Activated gamma-delta T cell (primary cell): ENCODE data around the gene THUMPD2.
"Not testable (repeated sequence)": the region's sequence is repeated elsewhere in the genome, so short reads cannot be mapped to it uniquely, and the experiment has no call there.

Experiments
- DNase-seq: peaks from one replicate; lab custom pipeline; 2025; lab: John Stamatoyannopoulos, UW

The THUMPD2 gene

DNA sequence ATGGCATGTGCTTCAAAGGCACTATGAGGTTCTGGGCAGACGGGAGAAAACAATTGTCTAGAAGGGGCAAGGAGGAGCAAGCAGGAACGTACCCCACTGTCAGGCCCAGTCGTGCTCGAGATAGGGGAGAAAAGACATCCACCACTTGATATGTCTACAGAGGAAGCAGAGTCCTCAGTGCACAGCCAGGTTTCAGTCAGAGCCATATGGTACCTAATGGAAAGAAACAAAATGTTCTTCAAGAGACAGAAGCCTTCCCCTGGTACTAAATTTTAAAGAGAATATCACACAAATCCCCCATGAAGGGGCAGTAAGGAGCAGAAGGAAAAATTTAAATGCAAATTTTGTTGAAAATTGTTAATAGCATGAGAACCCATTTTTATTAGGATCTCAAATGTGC is 21.9 kb downstream of the THUMPD2 start:
- DNase-seq: no peak

DNA sequence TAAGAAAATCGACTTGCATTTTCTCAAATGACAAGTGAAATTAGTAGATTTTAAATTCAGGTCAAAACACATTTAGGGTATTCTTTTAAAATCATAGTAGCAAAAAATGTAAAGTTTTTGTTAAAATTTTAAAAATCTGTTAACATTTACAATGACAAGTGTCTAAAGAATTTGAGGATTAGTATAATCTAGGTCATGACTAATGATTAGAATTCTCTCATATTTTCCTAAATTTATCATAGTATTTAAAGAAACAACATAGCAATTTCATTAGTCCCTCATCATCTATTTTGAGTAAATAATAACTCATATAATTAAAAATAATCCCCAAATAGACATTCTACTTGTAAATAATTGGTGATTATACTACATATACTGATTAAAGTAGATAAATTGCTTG is 23.6 kb downstream of the THUMPD2 start:
- no peak for DNase-seq

DNA sequence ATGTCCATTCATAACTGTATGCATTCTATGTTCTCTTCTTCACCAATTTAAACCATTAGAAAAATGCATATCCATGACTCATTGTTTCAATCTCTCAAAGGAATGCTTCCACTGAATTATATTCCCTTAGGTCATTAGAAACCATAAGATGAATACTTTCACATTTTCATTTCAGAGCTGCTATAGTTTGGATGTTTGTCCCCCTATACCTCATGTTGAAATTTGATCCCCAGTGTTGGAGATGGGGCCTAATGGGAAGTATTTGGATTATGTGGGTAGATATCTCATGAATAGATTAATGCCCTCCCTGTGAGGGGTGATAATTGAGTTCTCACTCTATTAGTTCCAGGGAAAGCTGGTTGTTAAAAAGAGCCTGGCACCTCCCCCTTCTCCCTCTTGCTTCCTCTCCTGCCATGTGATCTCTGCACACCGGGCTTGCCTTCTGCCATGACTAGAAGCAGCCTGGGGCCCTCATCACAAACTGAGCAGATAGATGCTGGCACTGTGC is 35.7 kb downstream of the THUMPD2 start:
- no peak for DNase-seq

DNA sequence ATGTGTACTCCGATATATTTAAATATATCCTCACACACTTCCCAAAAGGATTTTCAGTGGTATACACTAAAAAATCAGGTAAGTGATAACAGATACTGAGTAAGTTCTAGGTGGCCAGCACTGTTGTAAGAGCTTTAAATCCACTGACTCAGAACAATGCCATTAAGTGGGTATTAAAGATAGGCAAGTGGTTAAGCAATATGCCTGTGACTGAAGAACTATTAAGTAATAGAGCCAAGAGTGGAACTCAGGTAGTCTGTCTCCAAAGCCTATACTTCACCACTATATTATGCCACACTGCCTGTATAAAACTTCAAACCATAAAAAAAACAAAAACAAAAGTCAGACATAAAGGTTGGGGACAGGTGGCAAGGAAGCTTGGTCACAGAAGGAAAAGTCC is 37.2 kb downstream of the THUMPD2 start:
- DNase-seq: no peak

DNA sequence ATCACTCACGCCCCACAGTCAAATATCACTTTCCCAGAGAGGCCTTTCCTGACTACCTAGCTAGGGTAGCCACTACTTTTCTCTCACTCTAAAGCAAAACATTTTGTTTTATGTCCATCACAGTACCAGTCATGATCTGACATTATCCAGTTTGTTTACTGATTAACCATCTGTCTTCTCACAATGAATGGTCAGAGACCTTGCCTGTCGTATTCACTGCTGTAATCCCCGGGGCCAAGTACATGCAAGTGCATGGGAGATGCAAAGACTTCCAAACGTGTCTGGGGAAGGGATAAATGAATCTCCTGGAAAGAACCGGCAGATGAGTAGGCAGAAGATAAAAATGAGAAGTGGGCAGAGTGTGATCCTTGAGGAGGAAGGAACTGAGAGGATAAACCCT is 39.7 kb downstream of the THUMPD2 start:
- no peak for DNase-seq

DNA sequence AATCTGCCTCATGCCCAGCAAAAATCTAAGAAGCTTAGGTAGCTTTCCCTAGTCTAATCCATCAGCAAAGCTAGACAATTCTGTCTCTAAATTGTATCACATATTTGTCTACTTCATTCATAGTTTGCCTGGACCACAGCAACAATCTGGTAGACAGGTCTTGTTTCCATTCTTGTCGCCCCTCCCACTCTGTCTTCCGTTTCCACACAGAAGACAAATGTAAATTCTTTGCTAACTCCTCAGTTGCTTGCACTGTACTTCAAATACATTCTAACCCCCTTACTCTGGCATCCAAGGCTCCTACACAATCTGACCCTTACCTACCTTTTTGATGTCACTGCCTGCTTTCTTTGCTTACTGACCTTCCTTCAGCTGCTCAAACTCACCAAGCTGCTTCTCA is 40.1 kb downstream of the THUMPD2 start:
- DNase-seq: no peak

DNA sequence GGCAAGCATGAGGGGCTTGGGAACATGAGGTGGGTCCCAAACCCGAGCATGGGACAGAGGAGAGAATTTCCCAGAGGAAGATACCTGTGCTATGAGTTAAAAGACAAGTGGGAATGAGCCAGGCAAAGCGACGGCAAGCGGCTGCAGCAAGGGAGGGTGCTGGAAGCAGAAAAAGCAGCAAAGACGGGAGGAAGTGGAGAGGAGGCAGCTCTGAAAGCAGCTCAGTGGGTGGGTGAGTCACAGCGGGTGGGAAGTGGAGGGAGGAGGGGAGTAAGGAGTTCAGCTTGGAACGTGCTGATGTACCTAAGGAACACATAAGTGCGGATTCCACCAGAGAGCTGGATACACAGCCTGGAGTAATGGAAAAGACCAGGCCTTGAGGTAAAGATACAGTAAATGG is 41.4 kb downstream of the THUMPD2 start:
- DNase-seq: no peak

DNA sequence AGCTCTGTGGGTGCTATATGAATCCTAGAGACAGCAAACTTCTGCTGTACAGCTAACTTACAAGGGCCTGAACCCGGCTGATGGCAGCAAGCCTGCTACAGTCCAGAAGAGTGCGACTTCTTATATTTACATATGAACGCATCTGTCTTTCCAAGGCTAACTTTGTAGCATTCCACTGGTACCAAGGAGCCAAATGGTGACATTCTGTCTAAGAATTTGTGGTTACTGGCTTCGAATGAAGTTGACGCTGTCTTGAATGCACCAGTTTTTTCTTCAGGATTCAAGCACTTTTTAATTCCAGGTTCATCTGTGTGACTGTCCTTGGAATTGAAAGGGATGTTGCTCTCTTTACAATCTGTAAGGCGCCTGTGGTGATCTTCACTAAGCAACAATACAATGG is 42.4 kb downstream of the THUMPD2 start:
- no peak for DNase-seq

DNA sequence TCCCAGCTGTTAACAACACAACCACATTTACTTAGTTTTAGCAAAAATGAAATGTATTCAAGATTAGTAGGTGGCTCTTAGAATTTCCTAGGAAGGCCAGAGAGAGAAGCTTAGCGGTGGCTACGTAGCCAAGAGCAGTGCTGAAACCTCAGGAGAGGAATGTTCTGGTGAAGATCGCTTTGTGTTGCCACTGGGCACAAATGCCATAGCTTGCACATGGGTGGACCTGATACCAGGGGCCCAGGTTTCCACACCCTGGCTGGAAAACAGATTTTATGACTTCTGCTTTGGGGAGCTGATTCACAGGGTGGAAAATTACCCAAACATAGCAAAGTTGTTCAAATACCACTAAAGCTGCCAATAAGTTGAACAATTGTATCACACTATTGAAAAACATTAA is 43.4 kb downstream of the THUMPD2 start:
- DNase-seq: no peak

DNA sequence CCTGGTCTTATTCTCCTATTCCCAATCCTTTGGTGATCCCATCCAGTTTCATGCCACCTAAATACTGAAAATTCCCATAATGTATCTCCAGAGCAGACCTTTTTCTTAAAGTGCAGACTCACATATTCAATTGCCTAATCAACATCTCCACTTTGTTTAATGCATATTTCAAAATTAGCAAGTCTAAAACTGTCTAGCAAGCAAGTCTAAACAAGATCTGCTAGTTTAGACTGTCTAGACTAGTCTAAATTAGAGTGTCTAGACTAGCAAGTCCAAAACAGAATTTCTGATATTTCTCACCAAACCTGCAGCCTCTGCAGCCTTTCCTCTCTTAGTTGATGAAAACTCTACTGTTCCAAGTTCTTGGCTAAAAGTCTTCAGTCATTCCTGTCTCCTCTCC is 44.6 kb downstream of the THUMPD2 start:
- DNase-seq: no peak

DNA sequence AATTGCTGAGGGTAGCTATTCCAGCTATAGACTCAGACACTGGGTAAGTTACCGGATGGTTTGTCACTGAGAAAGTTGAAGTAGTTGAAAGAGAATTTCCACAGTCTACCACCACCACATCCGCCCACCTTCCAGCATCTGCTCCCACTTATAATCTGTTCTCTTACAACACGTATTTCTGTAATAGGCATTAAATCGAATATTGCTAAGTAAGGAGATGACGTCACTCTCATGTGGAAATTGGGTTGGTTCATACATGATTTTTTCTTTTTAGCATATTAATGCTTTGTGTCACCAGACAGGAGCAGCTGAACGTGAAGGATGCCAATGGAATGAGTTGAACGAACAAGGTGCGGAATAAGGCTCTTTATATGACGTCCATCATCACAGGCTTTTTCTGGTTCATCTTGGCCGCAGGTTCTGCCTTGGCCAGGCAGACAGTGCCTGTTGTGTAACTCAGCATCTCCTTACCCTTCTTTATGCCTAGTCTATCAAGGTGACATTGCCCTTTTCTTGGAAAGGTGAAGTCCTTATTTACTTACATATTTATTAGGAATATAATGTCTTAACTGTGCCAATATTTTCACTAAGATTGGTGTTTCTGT is 45.9 kb downstream of the THUMPD2 start:
- no peak for DNase-seq

DNA sequence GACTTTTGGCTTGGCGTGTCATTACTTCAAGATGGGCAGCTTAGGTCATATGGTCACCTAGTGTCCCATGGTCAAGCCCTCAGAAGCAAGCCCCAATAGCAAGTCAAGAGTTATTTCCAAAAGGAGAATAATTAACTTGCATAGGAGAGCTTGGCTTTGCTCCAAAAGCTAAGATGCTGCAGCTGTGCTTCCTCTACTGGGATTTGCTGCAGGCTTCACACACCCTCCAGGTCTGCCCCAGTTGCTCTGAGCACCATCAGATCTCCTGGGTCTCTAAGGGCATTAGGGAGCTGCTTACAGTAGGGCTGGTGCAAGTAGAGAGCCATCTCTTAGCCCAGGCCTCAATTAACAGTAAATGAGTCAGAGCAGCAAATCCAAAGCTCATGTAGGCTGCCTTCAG is 46.6 kb downstream of the THUMPD2 start:
- no peak for DNase-seq

DNA sequence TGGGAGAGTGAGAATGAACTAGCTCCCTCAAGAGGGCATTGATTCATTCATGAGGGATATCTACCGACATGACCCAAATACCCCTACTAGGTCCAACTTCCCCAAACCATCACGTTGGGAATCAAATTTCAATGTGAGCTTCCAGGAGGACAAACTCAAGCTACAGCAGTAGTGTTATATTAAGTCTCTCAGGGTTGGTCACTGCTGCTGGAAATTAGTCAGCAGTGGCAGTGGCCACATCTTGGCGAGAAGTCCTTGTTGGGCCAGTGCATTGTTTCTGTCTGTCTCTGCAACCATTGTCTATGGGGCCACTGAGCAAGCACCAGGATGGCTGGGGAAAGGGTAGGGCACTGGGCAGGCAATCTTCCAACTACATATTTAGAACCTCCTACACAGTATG is 47.5 kb downstream of the THUMPD2 start:
- DNase-seq: no peak

DNA sequence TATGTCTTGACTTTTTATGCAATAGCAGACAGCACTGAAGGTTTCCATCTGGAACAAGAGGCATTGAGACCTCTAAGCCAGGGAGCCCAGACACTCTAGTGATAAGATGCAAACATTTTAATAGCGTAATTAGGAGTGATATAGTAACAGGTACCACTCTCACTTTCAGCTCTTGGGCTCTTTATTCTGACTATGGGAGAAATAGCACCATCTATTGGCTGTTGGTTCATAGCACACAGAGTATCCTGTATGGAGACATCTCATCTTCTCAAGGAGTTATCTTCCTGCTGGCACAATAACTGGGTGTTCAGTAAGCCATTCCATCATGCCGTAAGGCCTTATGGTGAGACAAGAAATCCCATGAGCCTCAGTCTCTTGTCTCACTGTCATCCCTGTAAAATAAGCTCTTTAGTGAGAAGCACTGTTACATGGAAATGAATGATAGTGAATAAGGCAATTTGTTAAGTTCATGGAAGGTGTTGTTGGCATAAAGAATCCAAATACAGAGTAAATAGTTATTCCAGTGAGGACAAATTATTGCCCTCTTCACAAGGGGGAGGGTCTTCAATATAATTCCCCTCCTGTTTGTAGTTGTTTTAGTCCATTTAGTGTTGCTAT is 48.3 kb downstream of the THUMPD2 start:
- no peak for DNase-seq

DNA sequence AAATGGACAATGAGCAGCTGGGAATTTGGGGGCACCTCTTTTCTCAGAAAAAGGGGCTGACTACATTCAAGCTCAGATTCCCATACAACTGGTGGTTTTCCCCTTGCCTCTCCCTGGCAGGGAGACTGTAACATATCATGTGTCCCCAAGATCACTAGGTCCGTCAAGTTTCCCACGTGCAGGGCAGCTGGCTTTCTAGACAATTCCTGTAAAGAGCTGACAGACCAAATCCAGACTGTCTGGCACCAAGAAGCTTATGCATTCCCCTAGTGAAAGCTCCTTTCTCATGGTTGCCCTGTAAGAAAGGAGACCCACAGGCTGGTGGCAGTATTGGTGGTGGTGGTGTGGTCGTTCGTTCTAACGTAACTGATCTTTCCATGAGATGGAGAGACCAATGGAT is 48.8 kb downstream of the THUMPD2 start:
- DNase-seq: no peak

DNA sequence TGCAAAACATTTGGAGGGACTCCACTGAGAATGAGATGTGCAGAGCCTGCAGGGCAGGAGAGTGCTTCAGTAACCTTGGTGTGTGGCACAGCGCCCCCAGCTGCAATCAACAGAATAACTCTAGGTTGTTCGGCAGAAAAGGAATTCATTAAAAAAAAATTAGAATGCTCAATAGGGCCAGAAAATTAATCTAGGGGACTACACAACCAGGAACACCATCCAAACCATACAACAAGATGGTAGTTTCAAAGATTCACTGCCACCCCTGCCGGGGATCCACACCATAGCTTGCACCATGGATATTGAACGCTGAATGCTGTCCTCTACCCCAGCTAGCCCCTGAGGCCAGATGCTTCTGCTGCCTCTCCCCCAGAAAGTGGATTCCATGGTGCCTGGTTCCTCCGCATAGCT is 50.1 kb downstream of the THUMPD2 start:
- no peak for DNase-seq

DNA sequence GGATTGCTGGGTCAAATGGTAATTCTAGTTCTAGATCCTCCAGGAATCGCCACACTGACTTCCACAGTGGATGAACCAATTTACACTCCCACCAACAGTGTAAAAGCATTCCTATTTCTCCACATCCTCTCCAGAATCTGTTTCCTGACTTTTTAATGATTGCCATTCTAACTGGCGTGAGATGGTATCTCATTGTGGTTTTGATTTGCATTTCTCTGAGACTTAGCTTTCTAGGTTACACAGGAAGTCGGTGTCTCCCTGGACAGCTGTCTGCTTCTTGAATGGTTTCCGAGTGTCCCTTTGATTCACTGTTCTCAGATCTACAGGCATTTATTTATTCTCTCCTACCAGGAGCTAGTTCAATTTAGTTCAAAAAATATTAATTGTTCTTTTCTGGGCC is 51.0 kb downstream of the THUMPD2 start:
- not testable (repeated sequence) for DNase-seq

DNA sequence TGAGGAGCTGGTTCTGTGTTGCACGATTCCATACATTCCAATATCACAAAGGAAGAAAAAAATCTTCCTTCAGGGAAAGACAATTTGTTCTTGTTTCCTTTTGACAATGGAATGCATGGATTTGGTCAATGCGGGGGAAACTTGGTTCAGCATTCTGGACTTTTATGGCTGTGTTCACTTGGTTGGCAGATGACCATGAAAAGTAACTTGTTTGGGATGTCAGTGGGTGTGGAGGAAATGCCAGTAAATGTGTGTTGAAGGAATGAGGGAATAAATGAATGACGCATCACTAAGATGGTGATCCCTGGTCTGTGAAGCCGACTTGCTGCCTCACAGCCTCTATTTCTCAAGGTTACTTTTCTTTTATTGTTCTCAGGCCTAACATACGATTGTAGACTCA is 53.7 kb downstream of the THUMPD2 start:
- no peak for DNase-seq

DNA sequence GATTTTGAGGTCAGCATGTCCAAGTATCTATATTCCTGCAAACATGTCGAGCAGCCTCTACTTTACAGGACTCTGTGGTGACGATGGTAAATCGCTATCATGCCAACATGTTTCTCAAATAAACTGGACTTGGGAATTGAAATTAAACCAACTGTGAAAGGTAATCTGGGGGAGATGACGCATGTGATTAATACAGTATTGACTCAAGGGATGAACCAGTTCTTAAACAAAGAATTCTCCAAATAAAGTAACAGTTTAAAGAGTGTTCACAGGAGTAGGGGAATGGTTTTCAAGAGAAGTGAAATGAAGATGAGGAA is 54.3 kb downstream of the THUMPD2 start:
- no peak for DNase-seq

DNA sequence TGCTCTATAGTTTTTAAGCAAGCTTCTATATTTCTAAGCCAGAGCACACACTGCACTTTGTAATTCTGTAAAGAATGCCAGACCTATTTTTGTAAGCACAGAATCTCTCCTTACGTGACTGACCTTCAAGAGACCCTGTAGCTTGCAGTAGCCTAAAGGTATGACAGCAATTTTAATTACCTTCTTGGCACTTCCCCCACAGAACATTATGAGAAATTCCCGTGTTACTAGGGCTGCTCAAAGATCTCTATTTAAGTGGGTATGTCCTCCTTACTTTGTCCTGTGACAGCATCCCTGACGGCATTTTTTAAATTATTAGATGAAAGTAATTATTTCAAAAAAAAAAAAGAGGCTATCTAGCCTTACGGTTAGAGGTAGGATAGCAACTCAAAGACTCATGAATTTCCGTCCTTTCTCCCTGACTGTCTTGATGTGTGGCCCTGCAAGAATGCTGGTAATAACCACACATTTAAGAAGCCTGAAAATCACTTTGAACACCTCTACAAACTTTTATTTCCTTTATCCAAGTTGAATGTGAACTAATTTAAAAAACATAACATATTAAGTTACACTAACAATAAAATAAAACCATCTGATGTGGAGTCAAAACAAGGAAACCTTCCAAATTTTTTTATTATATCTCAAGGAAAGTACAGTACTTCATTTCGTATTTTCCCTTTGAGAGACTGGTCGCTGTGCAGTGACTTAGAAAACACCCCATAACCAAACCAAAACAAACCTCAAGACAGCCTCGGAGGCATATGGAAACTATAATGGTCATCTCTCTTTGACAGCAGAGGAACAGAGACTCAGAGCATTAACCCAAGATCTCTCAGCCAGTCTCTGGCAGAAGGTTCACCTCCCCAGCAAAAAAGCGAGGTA is 54.9 kb downstream of the THUMPD2 start:
- no peak for DNase-seq

DNA sequence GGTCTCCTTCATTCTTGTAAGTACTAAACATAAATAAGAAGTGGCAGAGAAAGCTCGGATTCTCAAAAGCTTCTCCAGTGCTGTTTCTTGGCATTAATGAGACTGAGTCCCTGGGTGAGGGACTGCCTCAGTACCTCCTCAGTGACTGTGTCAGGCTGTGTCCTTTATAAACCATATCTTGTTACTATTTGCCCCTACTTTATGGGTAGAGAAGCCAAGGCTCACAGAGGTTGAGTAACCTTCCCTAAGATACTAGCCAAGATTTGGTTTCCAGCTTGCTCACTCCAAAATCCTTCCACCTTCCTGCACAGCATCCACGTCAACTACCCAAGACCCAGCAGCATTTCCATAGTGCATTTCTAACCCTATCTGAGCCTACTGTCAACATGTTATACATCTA is 55.6 kb downstream of the THUMPD2 start:
- no peak for DNase-seq

DNA sequence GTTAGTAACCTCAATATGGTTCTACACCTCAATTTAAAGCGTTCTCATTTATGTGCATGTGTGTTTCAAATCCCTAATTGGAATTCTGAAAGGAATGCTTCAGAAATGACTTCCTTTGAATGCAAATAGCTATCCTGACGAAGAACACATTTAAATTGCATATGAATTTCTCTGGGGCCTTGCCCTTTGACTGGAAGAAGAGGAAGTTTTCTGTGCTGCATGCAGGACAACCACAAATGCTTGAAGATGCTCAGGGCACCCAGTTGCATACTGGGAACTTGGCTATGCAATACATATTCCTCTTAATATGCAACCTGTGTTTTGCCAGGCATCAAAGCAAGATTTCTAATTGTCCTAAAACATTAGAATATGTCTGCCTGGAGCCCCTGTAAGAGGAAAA is 58.1 kb downstream of the THUMPD2 start:
- no peak for DNase-seq

DNA sequence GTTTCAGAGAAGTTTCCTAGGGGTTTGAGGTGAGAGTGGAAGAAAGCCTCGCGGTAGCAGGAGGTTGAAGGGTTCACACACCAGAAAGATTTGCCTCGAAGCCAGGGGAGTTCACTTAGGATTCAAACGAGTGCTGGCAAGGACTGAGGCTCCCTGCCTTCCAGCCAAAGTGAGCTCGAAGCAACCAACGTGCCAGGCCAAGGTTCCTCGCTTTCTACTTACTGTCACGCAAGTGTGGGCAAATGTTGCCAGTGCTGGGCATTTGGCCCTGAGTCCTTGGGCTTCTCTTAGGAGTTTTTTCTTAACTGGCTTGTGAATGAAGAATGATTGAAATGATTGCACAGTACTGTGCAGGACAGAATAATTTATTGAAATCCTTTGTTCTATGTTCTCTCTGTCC is 59.7 kb downstream of the THUMPD2 start:
- no peak for DNase-seq
